ENCODE data around the gene IL1F10.

DNA sequence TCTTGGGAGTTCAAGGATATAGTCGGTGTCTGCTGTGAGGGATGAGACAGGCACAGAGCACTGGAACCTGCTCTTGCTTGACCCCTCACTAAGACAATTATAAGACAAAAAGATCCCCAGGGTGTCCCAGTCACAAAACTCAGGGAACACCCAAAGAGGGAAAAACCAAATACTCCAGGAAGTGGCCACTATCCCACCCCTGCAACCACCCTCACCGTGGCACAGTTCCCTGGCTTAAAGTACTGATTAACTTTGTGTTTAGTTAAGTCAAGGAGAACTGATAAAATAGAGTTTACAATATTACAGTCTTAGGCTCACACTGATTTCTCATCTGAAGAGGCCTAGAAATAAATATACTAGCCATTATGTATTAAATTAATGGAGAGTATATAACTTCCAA, 28.6 kb upstream of the IL1F10 start:
- TF ChIP-seq ZBTB8A (CRISPR knock-in tag; IDR thresholded peaks at IDR 0.05; ENCODE audit: borderline replicate concordance, low read depth), result no peak
- TF ChIP-seq, protein P1, sequence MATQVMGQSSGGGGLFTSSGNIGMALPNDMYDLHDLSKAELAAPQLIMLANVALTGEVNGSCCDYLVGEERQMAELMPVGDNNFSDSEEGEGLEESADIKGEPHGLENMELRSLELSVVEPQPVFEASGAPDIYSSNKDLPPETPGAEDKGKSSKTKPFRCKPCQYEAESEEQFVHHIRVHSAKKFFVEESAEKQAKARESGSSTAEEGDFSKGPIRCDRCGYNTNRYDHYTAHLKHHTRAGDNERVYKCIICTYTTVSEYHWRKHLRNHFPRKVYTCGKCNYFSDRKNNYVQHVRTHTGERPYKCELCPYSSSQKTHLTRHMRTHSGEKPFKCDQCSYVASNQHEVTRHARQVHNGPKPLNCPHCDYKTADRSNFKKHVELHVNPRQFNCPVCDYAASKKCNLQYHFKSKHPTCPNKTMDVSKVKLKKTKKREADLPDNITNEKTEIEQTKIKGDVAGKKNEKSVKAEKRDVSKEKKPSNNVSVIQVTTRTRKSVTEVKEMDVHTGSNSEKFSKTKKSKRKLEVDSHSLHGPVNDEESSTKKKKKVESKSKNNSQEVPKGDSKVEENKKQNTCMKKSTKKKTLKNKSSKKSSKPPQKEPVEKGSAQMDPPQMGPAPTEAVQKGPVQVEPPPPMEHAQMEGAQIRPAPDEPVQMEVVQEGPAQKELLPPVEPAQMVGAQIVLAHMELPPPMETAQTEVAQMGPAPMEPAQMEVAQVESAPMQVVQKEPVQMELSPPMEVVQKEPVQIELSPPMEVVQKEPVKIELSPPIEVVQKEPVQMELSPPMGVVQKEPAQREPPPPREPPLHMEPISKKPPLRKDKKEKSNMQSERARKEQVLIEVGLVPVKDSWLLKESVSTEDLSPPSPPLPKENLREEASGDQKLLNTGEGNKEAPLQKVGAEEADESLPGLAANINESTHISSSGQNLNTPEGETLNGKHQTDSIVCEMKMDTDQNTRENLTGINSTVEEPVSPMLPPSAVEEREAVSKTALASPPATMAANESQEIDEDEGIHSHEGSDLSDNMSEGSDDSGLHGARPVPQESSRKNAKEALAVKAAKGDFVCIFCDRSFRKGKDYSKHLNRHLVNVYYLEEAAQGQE (IDR thresholded peaks at IDR 0.05; ENCODE audit: borderline replicate concordance in 1 of 2, low read depth in 1 of 2, low read length in 2 of 2), result no peak
- TF ChIP-seq, protein P2, sequence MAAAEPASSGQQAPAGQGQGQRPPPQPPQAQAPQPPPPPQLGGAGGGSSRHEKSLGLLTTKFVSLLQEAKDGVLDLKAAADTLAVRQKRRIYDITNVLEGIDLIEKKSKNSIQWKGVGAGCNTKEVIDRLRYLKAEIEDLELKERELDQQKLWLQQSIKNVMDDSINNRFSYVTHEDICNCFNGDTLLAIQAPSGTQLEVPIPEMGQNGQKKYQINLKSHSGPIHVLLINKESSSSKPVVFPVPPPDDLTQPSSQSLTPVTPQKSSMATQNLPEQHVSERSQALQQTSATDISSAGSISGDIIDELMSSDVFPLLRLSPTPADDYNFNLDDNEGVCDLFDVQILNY (CRISPR knock-in tag; conservative IDR thresholded peaks at IDR 0.05), result no peak
- TF ChIP-seq POLR2A (IDR thresholded peaks at IDR 0.05; ENCODE audit: insufficient read depth in 1 of 2, low read depth in 2 of 2, low read length in 2 of 2), result no peak
- TF ChIP-seq, protein P3, sequence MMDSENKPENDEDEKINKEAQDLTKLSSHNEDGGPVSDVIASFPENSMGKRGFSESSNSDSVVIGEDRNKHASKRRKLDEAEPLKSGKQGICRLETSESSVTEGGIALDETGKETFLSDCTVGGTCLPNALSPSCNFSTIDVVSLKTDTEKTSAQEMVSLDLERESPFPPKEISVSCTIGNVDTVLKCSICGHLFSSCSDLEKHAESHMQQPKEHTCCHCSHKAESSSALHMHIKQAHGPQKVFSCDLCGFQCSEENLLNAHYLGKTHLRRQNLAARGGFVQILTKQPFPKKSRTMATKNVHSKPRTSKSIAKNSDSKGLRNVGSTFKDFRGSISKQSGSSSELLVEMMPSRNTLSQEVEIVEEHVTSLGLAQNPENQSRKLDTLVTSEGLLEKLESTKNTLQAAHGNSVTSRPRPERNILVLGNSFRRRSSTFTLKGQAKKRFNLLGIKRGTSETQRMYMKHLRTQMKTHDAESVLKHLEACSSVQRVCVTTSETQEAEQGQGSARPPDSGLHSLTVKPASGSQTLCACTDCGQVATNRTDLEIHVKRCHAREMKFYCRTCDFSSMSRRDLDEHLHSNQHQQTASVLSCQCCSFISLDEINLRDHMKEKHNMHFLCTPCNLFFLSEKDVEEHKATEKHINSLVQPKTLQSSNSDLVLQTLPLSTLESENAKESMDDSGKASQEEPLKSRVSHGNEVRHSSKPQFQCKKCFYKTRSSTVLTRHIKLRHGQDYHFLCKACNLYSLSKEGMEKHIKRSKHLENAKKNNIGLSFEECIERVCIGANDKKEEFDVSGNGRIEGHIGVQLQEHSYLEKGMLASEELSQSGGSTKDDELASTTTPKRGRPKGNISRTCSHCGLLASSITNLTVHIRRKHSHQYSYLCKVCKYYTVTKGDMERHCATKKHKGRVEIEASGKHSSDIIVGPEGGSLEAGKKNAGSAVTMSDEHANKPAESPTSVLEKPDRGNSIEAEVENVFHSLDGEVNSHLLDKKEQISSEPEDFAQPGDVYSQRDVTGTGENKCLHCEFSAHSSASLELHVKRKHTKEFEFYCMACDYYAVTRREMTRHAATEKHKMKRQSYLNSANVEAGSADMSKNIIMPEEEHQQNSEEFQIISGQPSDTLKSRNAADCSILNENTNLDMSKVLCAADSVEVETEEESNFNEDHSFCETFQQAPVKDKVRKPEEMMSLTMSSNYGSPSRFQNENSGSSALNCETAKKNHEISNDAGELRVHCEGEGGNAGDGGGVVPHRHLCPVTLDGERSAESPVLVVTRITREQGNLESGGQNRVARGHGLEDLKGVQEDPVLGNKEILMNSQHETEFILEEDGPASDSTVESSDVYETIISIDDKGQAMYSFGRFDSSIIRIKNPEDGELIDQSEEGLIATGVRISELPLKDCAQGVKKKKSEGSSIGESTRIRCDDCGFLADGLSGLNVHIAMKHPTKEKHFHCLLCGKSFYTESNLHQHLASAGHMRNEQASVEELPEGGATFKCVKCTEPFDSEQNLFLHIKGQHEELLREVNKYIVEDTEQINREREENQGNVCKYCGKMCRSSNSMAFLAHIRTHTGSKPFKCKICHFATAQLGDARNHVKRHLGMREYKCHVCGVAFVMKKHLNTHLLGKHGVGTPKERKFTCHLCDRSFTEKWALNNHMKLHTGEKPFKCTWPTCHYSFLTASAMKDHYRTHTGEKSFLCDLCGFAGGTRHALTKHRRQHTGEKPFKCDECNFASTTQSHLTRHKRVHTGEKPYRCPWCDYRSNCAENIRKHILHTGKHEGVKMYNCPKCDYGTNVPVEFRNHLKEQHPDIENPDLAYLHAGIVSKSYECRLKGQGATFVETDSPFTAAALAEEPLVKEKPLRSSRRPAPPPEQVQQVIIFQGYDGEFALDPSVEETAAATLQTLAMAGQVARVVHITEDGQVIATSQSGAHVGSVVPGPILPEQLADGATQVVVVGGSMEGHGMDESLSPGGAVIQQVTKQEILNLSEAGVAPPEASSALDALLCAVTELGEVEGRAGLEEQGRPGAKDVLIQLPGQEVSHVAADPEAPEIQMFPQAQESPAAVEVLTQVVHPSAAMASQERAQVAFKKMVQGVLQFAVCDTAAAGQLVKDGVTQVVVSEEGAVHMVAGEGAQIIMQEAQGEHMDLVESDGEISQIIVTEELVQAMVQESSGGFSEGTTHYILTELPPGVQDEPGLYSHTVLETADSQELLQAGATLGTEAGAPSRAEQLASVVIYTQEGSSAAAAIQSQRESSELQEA (CRISPR knock-in tag; IDR thresholded peaks at IDR 0.05; ENCODE audit: not compliant biosample characterization), result no peak
- no peak for TF ChIP-seq ESRRA (CRISPR knock-in tag; IDR thresholded peaks at IDR 0.05; ENCODE audit: low read depth)
- TF ChIP-seq, protein P4, sequence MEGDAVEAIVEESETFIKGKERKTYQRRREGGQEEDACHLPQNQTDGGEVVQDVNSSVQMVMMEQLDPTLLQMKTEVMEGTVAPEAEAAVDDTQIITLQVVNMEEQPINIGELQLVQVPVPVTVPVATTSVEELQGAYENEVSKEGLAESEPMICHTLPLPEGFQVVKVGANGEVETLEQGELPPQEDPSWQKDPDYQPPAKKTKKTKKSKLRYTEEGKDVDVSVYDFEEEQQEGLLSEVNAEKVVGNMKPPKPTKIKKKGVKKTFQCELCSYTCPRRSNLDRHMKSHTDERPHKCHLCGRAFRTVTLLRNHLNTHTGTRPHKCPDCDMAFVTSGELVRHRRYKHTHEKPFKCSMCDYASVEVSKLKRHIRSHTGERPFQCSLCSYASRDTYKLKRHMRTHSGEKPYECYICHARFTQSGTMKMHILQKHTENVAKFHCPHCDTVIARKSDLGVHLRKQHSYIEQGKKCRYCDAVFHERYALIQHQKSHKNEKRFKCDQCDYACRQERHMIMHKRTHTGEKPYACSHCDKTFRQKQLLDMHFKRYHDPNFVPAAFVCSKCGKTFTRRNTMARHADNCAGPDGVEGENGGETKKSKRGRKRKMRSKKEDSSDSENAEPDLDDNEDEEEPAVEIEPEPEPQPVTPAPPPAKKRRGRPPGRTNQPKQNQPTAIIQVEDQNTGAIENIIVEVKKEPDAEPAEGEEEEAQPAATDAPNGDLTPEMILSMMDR (CRISPR knock-in tag; IDR thresholded peaks at IDR 0.05), result no peak
- no peak for TF ChIP-seq SMYD3 (CRISPR knock-in tag; IDR thresholded peaks at IDR 0.05)
- no peak for TF ChIP-seq POLR2AphosphoS5 (IDR thresholded peaks at IDR 0.05; ENCODE audit: low read depth, low read length)

Data from HepG2 (cell line).